Daoy (cell line): ENCODE measurements around the gene DESI1. TPM values are rescaled to one million over a fixed set of nuclear protein-coding genes. Genes with fewer than 3 reads are reported as not detected.
"Not testable (repeated sequence)": the region's sequence is repeated elsewhere in the genome, so short reads cannot be mapped to it uniquely, and the experiment has no call there.

ENCODE experiments used
- DNase-seq: peaks from one replicate; pipeline ENCODE4 v3.0.0-alpha.2; 2015; ENCODE audit warnings: low read depth
- total RNA-seq: library from RNA; depleted of rRNA; stranded (reverse); fragments of >200 nt; shearing (Covaris generic); gene quantifications from 2 replicates; pipeline ENCODE4 v1.2.3, GENCODE V29; 2014

The DESI1 gene
- total RNA-seq, 1 experiment from 2014 or later = 17.1 TPM

GRCh38 chr22:41585898-41586297 is 34.9 kb downstream of the DESI1 start:
- DNase-seq = no peak

- no peak for DNase-seq
Measured at GRCh38 chr22:41584881-41585280, 36.0 kb downstream of the DESI1 start.

DNA sequence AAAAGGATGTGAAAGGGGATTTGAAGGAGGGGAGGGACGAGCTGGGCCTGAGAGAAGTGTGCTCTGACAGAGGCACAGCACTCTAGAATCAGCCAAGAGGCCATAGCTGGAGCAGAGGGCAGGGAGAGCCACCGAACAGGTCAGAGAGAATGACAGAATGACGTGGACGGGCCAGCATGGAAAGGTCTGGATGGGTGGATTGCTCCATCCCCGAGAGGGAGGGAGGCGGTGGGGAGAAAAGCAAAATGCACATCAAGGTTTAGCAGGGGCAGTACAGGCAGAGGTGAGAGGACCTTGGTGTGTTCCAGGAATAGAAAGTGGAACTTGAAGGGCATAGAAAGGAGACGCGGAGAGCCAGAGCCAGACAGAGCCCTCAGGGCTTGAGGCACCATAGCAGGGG is 38.1 kb downstream of the DESI1 start:
- DNase-seq = no peak

DNA sequence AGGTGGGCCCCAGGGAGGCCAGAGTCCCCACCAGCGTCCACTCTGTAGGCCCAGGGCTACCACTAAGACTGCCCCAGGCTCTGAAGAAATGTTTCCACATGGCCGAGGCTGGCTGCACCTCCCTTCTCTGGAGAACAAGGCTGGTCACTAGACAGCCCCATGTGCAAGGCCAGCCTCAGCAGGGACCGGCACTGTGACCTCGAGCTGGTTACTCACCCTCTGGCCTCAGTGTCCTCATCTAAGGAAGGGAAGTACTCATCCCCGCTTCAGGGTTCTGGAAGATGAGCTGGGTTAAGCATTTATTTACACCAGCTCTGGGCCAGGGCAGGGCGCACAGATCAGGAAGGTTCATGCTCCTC is 40.9 kb downstream of the DESI1 start:
- no peak for DNase-seq

DNA sequence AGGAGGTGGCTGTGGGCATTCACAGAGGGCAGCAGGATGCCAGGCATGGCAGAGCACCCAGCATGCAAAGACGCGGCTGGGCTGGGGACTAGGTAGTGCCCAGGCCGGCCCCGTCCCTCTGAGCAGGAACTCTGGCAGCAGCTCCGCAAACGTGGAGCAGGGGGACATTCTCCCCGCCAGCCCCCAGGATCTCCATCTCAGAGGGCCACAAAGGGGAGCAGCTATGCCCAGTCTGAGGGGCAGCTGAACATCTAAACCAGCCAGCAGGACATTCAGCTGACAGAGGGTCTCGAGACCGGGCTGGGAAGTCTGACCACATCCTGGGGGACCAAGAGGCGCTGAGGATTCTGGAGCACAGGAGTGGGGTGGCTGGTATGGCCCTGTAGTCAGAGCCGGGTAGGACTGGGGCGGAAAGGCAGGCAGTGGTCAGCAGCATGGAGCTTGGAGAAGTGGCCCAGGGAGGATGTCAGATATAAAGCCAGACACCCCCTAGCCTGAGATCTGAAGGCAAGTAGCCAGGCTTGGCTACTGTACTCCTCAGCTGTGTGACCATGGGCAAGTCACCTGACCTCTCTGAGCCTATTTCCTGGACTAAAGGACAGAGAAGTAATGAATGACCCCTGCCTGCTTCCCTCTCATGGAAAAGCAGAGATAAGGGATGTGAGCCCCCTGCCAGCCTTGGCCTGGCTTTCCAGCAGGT is 41.4 kb downstream of the DESI1 start:
- no peak for DNase-seq

- no peak for DNase-seq
Measured at GRCh38 chr22:41578818-41579217, 42.0 kb downstream of the DESI1 start.

GRCh38 chr22:41578114-41578513 is 42.7 kb downstream of the DESI1 start:
- no peak for DNase-seq

DNA sequence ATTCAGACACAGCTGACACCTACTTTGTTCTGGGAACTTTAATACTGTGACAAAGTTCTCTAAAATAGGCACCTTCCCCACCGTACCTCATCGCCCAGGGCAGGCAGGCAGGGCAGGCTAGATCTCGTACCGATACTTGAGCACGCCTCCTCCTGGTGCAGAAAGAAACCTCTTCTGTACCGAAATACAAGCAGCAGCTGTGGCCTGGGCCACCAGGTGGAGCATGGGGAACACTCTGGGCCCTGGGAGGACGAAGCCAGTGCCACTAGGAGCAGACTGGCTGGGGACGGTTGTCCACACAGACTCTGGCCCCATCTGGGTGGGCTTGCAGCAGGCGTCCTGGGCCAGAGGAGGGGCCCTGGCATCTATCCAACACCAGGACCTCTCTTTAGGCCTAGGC is 44.0 kb downstream of the DESI1 start:
- DNase-seq = peak; percentile 61

DNA sequence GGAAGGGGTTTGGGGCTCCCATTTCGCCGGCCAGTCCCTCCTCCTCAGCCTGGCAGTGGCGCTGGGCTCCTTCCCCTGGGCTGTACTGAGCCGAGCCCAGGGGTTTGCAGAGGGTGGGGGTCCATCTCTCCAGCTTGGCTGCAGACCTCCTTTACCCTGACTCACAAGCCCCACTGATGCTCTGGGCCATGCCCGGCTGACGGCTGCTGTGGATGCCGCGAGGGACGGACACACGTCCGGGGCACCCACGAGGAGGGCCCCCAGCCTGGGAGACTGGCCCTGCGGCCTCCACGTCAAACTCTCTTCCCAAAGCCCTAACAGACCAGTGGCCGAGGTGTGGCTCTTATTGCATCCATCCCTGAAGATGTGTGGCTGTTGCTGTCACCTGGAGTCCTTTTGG is 45.3 kb downstream of the DESI1 start:
- DNase-seq = no peak

DNA sequence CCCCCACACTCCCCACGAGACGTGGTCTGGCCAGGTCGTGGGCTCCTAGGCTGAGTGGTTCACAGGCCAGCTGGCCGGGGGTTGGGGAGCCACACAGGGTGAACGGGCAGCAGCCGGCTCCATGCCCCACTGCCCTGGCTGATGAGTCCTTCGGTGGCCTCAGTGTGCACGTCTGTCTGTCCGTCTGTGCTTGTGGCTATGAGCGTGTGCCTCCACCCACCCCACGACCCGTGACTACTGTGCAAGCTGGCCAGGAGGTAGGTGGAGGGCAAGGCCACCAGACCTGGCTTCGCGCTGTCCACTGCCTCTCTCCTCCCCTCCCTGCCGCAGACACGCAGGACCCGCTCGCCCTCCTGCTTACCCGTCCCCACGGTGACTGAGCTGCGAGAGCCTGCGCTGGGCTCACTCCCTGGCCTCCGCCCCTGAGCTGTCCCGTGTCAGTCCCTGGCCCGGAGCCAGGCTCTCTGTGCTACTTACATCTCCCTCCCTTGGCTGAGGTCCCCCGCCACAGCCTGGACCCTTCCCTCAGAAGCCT is 45.9 kb downstream of the DESI1 start:
- DNase-seq = no peak

DNA sequence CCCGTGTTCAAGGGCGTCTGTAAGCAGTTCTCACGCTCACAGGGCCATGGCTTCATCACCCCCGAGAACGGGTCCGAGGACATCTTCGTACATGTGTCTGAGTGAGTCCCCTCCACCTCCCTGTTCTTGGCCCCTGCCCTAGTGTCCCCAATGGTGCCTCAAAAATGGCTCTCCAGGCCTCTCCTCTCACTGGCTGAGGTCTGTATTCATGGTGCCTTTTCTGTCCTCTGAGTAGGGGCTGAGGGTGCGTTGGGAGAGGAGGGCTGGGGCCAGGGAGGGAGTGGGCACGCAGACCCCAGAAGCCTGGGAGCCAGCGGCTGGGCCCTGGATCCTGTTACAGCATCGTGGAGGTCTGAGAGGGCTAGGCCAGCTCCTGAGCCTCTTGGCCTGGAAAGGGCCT is 47.2 kb downstream of the DESI1 start:
- DNase-seq = no peak

DNA sequence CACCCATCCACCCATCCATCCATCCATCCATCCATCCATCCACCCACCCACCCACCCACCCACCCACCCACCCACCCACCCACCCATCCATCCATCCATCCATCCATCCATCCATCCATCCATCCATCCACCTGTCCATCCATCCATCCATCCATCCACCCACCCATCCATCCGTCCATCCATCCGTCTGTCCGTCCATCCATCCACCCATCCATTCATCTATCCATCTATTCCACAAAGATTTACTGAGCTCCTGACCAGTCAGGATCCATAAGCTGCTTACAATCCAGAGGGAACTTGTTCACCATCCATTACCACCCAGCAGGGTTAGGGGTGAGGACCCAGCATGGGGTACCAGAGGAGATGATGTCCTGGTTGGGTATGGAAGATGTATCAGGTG is 48.5 kb downstream of the DESI1 start:
- DNase-seq = not testable (repeated sequence)

DNA sequence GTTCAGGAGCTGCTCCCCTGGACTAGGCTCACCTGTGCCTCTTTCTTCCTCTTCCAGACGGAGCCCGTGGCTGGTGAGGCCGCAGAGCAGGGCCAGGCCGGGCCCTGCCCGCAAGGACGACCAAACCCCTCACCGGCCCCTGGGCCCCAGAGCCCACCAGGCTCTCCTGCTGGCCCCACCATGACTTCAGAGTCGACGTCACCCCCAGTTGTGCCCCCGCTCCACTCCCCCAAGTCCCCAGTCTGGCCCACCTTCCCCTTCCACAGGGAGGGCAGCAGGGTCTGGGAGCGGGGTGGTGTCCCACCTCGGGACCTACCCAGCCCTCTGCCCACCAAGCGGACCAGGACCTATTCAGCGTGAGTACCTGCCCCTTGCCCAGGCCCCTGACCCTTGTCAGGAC is 49.1 kb downstream of the DESI1 start:
- no peak for DNase-seq

GRCh38 chr22:41570221-41570620 is 50.6 kb downstream of the DESI1 start:
- no peak for DNase-seq

GRCh38 chr22:41568811-41569210 is 52.0 kb downstream of the DESI1 start:
- DNase-seq = no peak

DNA sequence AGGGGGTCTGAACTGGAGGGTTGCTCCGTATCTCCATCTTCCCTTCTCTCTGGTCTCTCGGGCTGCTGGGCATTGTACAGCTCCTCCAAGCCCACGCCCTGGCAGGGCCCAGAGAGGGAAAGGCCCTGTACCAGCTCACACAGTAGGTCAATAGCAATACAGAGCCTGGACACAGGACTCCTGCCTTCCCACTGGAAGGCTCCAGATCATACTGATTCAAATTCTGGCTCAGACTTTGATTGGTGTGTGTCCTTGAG is 53.4 kb downstream of the DESI1 start:
- no peak for DNase-seq

DNA sequence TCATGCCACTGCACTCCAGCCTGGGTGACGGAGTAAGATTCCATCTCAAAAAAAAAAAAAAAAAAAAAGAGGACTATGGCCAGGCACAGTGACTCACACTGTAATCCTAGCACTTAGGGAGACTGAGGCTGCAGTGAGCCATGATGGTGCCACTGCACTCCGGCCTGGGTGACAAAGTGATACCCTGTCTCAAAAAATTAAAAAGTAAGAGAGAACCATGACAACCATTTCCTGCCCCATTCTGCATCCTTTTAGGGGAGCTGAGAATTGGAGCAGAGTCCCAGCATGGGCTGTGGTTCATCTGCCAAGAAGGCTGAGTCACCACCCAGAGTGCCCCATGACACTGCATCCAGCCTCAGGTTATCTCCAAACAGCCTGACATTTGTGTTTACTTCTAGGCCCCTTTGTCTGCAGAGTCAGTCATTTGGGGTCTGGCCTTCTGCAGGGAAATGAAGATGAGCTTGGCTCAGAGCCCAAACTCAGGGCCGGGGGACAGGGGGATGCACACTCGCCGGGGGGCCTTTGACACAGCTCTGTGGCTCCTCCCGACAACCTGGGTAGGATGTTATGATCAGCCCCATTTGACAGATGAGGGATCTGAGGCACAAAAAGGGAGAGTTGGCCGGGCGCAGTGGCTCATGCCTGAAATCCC is 55.3 kb downstream of the DESI1 start:
- DNase-seq = peak; percentile 90

DNA sequence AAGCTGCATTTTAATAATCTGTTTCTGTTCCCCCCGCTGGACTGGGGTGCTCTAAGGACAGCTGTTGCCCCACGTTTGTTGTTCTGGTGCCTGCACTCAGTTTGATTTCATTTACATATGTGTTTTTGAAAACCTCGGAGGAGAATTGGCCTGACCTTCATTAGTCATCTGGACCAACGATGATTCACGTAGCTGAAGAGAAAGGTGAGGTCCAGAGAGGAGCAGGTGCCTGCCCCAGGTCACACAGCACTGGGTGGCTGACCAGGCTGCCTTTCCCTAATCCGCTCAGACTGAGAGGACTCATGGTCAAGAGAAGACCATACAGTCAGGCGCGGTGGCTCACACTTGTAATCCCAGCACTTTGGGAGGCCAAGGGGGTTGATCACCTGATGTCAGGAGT is 56.3 kb downstream of the DESI1 start:
- DNase-seq = no peak

DNA sequence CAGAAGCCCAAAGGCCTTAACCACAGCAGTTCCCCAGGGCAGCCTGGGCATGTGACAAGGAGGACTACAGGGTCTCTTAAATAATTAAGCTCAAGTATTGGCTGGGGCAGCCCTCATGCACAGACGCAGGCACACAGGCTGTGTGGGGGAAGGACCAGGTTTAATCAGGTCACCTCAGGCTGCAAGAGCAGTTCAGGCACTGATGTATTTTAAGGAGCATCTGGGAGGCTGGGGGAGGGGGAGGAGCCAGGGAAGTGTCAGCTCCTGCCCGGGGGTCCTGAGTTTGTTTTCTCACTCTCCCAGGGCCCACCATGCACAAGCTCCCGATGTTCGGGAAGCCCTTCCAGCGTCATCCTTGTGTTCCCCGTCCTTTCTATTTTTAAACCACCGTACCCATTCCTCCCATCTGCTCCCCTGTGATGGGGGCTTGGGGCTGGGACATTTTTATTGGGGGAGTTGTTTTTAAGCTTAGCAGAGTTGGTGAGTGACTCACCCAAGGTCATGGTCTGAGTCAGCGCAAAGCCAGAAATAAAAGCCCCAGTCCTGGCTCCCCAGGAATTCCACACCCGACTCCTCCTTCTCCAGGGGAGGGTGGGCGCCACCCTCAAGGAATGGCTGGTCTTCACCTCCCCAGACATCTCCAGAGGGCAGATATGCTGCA is 57.7 kb downstream of the DESI1 start:
- peak; percentile 82 for DNase-seq

- DNase-seq = no peak
Measured at GRCh38 chr22:41562461-41562860, 58.4 kb downstream of the DESI1 start.

GRCh38 chr22:41561788-41562187 is 59.1 kb downstream of the DESI1 start:
- no peak for DNase-seq

DNA sequence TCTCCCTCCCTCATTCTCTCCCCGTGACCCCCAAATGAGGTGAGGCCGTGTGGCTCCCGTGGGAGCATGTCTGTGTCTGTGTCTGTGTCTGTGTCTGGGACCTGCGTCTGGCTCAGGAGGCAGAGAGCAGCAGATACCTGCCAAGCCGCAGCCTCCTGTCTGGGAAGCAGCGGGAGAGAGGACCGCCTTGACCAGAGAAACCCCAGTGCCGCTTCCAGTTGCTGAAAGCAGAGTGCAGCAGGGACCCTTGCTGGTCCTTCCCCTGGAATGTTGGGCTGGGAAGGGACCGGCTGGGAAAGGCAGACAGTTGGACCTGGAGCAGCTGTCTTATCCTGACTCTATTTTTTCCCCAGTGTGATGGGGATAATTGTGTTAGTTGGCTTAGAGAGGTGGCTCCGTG is 59.5 kb downstream of the DESI1 start:
- DNase-seq = no peak

DNA sequence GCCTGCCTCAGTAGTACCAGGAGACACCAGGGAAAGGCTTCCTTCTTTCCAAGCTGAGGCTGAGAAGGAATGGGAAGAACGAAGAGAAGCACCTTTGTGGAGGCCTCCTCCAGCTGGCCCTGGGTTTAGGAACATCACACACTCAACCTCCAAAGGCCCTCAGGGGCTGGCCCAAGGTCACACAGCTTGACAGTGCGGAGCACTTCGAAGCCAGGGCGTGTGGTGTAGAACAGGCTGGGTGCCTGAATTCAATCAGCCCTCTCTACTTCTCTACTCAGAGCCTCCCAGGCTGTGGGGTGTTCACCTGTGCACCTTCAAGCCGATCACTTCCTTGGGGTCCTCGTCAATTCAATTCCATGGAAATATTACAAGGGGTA is 60.8 kb downstream of the DESI1 start:
- DNase-seq = no peak
